SIG-M5 treated with dmso at 0.1 percent for 504 hours (cell line): ENCODE data around the gene LGALS4.
"Not testable (repeated sequence)": the region's sequence is repeated elsewhere in the genome, so short reads cannot be mapped to it uniquely, and the experiment has no call there.

ENCODE experiments used
- DNase-seq: peaks from one replicate; lab custom pipeline; 2025; ENCODE audit not compliant: unreplicated experiment; lab: John Stamatoyannopoulos, UW

Gene LGALS4

GRCh38 chr19:38826856-38827551, 14.3 kb upstream of the LGALS4 start:
- no peak for DNase-seq

GRCh38 chr19:38825936-38826335, 13.2 kb upstream of the LGALS4 start:
- not testable (repeated sequence) for DNase-seq

GRCh38 chr19:38821230-38821825, 8.6 kb upstream of the LGALS4 start:
- not testable (repeated sequence) for DNase-seq

GRCh38 chr19:38819231-38819920, 6.6 kb upstream of the LGALS4 start:
- no peak for DNase-seq

- DNase-seq, result no peak
Measured at GRCh38 chr19:38817081-38817480, 4.3 kb upstream of the LGALS4 start.

- no peak for DNase-seq
Measured at GRCh38 chr19:38816131-38816750, 3.5 kb upstream of the LGALS4 start.

- no peak for DNase-seq
Measured at GRCh38 chr19:38815059-38816001, 2.6 kb upstream of the LGALS4 start.

GRCh38 chr19:38813932-38814331, 1.2 kb upstream of the LGALS4 start:
- not testable (repeated sequence) for DNase-seq

- no peak for DNase-seq
Measured at GRCh38 chr19:38813323-38813722, 578 bp upstream of the LGALS4 start.

GRCh38 chr19:38812009-38812840, 520 bp downstream of the LGALS4 start:
- no peak for DNase-seq

- no peak for DNase-seq
Measured at GRCh38 chr19:38809592-38810252, 3.0 kb downstream of the LGALS4 start.

GRCh38 chr19:38808741-38809140, 4.0 kb downstream of the LGALS4 start:
- DNase-seq, result no peak

GRCh38 chr19:38807374-38808098, 5.2 kb downstream of the LGALS4 start:
- not testable (repeated sequence) for DNase-seq

- no peak for DNase-seq
Measured at GRCh38 chr19:38806371-38806770, 6.4 kb downstream of the LGALS4 start.

- no peak for DNase-seq
Measured at GRCh38 chr19:38805180-38805579, 7.6 kb downstream of the LGALS4 start.

- DNase-seq, result no peak
Measured at GRCh38 chr19:38803543-38803942, 9.2 kb downstream of the LGALS4 start.

- DNase-seq, result no peak
Measured at GRCh38 chr19:38801359-38802095, 11.2 kb downstream of the LGALS4 start.
